Measurements from ENCODE around the gene GGT5.
A peak's percentile ranks its signal among the peaks of the same experiment; 100 is the strongest.
"Not testable (repeated sequence)": the region's sequence is repeated elsewhere in the genome, so short reads cannot be mapped to it uniquely, and the experiment has no call there.

GGT5 gene, protein sequence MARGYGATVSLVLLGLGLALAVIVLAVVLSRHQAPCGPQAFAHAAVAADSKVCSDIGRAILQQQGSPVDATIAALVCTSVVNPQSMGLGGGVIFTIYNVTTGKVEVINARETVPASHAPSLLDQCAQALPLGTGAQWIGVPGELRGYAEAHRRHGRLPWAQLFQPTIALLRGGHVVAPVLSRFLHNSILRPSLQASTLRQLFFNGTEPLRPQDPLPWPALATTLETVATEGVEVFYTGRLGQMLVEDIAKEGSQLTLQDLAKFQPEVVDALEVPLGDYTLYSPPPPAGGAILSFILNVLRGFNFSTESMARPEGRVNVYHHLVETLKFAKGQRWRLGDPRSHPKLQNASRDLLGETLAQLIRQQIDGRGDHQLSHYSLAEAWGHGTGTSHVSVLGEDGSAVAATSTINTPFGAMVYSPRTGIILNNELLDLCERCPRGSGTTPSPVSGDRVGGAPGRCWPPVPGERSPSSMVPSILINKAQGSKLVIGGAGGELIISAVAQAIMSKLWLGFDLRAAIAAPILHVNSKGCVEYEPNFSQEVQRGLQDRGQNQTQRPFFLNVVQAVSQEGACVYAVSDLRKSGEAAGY

DNA sequence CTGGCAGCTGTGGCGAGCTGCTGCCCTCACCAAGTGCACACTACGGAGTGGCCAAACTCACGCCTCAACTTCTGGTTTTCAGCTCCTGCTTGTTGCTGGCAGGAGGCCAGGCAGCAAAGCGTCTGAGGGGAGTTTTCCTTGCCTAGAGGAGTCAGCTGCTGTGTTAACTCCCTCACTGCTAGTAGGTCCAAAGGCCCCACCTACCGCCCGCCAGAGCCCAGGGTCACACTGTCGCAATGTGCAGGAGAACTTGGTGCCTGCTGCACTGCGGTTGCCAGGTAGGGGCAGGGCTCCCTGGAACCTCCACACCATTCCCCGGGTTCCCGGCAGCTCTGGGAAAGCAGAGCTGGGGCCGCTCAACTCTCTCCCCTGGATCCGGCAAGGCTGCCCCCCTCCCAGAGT is at the start of gene GGT5:
Gene GGT5 (minus strand): TSS at position 53 of the 402 bp plus-strand sequence. CDS start 357 bp downstream, outside the sequence.
- not testable (repeated sequence) for DNase-seq (ENCODE audit: low spot score)

DNA sequence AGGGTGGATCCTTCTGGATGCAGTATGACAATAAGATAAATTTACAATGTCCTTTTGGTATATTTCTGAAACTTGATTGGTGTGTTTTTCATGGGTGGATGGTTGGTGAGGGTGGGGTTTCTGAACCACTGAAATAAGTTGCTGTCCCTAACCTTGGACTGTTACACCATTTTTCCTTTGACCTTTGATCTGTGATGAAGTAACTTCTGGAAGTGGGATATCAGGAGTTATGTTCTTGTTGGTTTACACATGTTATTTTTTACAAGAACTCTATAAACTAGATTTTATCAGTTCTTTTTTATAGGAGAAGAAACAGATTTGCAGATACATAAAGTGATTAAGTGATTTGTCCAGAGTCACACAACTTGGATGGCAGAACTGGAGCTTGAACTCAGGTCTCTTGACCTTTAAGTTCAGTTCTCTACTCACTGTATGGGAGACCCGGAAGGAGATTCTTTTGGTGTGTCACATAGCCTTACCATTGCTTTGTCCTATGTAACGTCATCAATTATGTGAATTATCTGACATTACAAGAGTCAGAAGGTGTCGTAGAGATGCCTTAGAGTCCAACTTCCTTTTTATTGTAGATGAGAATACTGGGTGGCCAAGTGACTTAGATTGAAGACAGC is 47.4 kb upstream of the GGT5 start:
- DNase-seq (ENCODE audit: low spot score), result not testable (repeated sequence)

DNA sequence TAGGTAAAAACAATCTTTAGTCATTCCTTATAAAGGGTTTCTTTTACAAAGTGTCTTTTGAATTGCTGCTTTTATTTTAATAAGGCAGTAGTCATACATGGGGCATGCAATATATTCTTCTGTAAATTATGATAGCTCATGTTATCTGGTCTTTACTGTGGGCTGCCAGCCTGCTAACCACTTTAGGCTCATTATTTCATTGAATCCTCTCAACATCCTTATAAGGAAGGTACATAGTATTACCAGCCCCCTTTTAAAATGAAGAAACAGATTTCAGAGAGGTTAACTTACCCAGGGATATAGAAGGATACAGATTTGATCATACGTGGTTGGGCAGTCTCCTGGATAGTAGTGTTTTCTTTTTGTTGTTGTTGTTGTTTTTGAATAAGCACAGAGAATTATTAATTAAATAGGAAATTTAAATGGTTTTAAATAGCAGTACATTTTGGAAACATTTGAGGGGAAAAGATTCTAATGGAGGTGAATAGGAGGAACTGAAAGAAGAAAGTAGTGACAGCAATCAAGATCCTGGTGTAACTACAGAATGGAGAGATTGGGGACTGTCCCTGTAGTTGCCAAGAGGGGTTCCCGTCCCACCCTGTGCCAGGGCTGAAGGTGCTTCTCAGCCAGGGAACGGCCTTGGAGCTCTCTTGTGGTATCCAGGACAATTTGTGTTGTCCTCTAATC is 46.8 kb upstream of the GGT5 start:
- no peak for DNase-seq (ENCODE audit: low spot score)

DNA sequence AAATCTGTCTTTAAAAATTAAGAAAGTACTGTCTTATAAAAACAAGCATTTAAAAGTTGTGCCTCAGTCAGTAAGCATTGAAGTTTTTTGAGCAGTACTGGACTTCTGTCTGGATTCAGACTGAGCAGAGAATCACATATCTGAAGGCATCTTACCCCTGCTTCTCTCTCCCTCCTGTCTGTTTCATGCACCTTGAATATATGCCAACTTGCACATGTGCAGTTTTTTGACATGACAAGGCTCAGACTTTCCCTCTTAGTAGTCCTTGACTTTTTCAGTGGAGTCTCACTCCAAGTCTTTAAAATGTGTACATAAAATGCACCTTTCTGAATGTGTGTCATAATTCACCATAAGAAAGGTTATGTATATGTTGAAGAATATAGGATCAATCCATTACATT is 45.6 kb upstream of the GGT5 start:
- no peak for DNase-seq (ENCODE audit: low spot score)

DNA sequence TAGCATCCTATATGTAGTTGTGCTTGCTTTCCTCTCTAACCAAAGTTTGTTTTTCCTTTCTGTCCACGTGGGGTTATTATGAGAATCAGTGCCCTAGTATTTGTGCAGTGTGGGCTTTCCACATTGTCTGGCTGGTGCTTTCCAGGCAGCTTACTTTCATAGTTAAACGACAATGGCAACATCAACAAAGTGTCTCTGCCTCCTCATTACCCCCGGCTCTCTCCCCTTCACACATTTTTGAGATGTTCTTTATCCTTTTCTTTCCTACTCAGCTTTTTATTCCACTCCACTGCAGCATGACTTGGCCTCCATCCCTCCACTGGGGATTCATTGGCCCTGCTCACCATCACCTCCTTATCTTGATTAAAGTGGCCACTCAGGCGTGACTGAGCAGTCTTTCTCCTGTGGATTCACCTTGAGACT is 44.9 kb upstream of the GGT5 start:
- DNase-seq (ENCODE audit: low spot score), result peak; percentile 52

DNA sequence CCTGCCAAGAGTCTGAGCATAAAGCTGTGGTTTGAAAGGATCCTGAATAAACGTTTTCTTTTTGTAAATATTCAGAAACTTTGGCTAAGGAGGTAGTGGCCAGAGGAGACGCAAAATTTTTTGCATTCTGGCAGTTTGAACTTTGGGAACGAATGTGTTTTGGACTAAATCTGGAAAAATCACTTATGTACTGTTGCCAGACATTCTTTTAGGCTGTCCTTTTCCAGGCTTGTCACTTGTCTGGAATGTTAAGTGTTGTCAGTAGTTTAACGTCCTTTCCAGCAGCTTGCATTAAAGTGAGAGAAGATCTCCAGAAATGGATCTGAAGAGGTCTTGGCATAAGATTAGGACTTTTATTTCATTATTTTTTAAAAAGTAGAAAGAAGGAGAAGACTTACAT is 44.2 kb upstream of the GGT5 start:
- DNase-seq (ENCODE audit: low spot score), result no peak

DNA sequence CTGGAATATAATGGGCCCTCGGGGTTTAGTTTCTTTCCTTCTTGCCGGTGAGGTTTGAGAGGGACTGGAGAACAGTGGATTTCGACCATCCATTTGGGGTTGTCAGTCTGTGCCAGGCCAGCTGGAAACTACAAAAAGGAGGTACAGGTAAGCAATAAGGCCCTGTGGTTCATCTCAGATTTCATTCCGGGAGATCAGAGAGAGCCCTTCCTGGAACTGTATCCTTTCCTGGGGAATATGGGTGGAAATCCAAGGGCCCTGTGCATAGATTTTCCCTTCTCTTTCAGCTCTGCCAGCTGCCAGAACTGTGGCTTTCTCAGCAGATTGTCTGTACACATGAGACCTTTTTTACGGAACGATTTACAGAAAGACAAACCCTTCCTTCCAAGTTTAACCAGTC is 42.9 kb upstream of the GGT5 start:
- DNase-seq (ENCODE audit: low spot score), result not testable (repeated sequence)

DNA sequence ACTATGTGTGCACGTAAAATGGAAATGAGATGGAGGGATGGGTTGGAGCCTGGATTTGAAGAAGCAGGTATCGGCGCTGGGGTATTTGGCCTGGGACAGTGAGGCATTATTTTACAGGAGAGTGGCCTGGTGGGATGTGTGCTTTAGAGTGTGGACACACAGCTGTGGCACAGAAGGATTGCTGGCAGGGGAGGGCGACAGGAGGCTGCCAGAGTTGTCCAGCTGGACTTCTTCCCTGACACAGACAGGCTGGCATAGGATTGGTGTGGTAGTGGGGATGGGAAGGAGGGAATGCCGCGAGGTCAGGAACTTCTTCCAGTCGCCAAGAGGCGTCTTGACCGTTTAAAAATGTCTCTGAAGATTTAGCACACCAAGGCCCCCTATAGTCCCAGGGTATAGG is 42.3 kb upstream of the GGT5 start:
- not testable (repeated sequence) for DNase-seq (ENCODE audit: low spot score)

DNA sequence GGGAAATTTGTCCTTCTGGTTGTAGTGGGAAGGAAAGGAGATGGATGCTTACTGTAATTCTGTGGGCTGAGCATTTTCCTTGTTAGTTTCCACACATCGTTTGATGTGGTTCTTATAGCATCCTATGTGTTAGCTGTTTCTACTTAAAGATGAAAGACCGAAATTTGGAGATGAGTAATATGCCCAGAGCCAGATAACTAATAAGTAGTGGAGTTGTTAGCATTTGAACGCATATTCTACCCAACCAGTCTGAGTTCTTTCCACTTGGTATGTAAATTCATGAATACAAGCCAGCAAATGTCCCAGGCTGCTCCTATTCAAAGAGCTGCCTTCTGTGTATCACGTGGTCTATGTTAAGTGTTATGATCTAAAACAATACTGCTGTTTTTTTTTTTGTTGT is 40.4 kb upstream of the GGT5 start:
- no peak for DNase-seq (ENCODE audit: low spot score)

DNA sequence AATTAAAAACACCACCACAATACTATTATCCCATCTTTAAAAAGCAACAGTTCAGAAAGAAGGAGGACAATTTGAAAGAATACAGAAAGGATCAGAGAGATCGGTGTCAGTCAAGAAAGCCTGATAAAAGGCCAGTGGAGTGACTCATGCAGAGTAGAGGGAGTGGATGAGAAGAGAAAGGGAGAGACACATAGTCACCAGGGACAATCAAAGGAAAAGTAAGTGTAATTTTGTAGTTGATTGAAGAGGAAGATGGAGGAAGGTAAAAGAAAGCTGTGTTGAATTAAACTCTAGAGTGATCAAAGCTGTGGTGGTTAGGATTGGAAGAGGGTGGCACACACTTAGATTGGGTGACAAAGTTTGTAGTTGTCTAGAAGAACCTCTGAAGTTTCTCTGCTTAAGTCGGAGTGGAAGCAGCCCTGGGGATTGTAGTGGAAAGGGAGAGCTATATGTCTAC is 39.9 kb upstream of the GGT5 start:
- DNase-seq (ENCODE audit: low spot score), result no peak

DNA sequence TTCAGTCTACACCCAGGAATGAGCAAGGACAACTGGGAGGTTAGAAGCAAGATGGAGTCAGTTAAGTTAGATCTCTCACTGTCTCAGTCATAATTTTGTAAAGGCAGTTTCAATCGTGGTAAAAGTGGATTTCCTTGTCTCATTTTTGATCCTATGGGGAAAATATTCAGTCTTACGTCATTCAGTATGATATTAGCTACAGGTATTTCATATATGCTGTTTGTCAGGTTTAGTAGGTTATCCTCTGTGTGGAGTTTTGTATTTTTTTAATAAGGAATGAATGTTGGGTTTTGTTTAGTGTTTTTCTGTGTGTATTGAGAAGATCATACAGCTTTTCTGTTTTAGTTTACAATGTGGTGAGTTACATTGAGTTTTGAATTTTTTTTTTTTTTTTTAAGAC is 37.5 kb upstream of the GGT5 start:
- DNase-seq (ENCODE audit: low spot score), result no peak

DNA sequence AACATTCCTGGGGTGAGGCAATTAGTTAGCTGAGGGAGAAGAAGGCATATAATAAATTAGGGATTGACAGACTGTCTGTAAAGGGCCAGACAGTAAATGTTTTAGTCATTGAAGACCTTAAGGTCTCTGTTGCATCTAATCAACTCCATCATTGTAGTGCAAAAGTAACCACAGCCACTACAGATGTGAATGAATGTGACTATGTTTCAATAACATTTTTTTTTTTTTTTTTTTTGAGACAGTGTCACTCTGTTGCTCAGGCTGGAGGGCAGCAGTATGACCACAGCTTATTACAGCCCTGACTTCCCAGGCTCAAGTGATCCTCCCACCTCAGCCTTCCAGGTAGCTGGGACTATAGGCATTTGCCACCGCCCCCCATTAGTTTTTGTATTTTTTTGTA is 35.5 kb upstream of the GGT5 start:
- DNase-seq (ENCODE audit: low spot score), result not testable (repeated sequence)

DNA sequence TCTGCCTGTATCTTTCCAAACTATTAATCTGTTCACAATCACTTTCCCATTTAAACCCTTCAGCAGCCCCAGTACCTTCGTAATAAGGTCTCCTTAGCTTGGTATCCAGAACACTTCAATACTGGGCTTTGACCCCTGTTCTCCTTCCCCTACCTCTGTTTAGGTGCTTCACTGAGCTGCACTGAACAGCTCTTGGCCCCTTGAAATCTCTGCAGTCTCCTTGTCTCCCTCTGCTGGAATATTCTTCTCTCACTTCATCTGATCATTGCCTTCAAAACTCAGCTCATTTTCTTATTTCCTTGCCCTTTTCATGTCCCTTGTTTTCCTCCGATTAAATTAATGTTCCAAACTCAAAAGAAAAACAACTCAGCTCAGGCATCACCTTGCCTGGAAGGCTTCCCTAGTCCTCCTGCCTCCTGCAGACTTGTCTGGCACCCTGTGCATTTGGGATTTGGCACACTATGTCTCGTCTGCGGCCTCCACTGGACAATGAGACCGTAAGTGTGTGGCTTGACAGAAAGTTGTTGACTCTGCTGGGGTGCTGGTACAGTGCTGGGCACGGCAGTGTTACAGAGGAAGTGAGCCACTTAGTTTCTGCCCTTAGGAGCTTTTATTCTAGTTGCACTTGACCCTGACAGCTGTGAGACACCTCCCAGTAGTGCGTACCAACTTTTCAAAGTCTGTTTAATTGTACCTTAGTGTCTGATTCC is 30.0 kb upstream of the GGT5 start:
- not testable (repeated sequence) for DNase-seq (ENCODE audit: low spot score)

DNA sequence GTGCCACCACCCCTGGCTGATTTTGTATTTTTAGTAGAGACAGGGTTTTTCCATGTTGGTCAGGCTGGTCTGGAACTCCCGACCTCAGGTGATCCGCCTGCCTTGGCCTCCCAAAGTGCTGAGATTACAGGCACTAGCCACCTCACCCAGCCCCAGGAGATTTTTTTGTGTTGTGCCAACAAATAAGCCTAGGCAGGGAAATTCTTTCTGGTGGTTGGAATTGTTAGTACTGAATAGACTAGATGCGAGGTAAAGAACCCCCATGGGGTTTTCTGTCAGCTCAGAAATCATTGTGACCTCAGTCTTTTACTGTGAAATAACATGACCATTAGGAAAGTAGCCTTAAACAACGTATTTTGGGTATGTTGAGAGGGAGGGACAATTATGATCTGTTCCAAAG is 29.0 kb upstream of the GGT5 start:
- not testable (repeated sequence) for DNase-seq (ENCODE audit: low spot score)

DNA sequence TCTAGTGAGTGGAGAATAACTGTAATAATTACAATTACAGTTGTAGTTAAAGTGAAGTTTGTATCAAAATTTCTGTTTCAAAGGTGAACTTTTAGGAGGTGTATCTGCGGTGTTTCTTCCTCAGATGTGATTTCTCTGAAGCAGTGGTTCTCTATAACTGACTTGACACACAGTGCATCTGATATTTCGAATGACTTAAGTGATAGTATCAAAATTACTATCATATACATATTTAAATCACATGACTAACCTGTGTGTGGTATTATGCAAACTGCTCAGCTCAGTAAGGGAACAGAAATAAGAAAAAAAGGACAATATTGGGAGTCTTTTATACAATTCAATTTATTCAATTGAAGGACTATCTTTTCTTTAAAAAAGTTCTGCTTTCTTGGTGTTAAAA is 28.1 kb upstream of the GGT5 start:
- DNase-seq (ENCODE audit: low spot score), result not testable (repeated sequence)

DNA sequence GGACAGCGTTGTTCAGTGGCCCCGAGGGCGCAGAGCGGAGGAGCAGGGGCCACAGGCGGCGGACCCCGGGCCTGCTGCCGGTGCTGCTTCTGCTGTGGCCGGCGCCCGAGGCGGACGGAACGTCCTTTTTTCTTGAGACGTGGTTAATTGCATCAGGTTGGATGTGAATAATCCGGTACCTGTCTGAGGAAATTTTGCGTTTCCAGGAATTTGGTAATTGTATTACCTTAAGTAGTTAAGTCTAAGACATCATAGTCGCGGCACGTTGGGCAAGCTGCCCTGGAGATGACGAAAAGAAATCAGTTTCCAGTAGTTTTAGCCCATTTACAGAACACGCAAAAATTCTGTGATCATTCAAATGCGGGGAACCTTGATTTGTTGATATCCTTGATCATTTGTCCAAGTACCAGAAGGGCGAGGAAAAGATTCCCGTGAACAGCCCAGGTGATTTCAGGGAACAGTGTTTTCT is 26.5 kb upstream of the GGT5 start:
- DNase-seq (ENCODE audit: low spot score), result peak; percentile 81

DNA sequence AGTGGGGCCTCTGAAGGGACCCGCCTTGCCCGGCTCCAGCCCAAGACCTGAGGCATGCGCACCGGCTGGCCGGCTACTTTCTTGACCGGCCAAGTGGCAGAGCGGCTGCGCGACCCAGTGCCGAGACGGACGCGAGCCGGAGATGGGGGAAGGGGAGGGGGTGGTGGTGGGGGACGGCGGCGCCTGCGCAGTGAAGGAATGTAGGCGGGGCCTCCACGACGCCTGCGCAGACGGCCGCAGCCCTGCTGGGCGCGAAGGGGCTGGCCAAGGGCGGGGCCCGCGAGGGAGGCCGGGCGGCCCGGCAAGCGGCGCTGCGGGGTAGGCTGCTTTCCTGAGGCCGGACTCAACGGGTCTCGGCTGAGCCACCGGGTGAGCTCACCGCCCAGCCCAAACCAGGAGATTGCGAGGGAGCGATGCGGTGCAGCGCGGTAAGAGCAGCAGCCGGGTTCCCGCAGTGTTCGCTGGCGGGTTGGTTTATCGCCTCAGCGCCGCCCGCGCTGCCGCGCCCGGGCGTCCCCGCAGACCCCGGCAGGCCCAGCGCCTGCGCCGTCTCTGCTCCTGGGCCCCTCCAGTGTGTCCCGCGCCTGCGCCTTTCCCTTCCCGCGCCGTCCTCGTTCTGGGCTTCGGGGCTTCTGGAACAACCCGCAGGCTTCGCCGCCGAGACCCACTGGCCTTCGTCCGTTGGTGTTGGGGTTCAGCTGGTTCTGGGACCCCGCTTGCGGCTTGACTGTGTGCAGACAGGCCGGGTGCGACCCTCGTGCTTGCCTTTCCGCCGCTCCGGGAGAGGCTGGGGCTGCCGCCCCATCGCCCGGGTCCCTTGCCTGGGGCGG is 25.9 kb upstream of the GGT5 start, which contains the start of gene SPECC1L:
Gene SPECC1L (plus strand): TSS at position 276 of the 830 bp plus-strand sequence. CDS start 31,401 bp downstream, outside the sequence.
- peak; percentile 99 for DNase-seq (ENCODE audit: low spot score)

DNA sequence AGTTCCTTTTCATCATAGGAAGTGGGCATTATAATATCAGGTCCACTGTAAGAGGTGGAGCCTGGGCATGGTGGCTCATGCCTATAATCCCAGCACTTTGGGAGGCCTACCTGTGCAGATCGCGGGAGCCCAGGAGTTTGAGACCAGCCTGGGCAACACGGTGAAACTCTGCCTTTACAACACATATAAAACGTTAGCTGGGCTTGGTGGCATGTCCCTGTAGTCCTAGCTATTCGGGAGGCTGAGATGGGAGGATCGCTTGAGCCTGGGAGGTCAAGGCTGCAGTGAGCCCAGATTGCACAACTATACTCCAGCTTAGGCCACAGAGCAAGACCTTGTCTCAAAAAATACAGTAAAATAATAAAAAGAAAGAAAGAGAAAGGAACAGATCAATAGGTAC is 21.6 kb upstream of the GGT5 start:
- DNase-seq (ENCODE audit: low spot score), result not testable (repeated sequence)

DNA sequence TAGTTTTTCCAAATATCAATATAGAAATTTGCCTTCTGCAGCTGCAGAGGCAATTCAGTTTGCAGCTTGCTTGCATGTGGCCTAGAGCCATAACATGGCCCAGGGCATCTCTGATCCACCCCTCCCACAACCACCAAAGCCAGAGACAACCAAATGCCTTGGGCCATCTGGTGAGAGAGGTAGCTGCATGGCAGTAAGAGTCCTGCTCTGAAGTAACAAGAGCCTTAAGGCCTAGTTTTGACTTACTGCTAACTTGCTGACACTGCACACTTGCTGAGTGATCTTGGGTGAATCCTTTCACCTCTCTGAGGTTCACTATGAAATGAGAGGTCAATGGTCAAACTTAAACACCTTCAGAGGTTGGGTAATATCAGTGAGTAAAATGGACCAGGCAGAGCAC is 20.9 kb upstream of the GGT5 start:
- DNase-seq (ENCODE audit: low spot score), result no peak

DNA sequence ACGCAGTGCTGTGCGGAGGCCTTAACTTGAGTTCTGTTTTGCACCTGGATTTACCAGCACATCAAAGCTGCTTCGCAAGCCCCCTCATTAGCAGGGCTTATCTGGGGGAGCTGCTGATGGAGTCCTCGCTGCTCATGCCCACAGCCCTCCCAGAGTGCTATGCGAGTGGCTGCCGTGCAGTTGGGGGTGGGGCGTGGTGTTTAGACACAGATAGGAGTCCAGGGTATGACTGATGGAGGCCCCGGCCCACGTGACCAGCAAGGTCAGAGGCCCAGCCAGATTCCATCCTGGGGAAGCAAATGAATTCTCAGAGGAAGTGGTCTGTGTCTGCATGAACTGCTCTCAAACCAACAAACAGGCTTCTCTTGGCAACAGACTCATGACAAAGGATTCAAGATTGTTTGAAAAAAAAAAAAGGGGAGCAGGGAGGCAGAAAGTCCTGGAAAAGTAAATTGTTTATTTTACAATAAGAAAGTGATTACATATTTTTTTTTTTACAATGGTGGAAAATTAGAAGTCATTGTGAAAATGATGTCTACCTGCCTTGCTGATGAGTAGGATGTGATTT is 19.5 kb upstream of the GGT5 start:
- not testable (repeated sequence) for DNase-seq (ENCODE audit: low spot score)
